HCT116 (cell line): ENCODE measurements around the gene YEATS4. TPM values are rescaled to one million over a fixed set of nuclear protein-coding genes. Genes with fewer than 3 reads are reported as not detected.

Source experiments
- ATAC-seq: fragments of 200-7000 bp; cut with Tn5 transposase; 2 replicates; pipeline ENCODE4 v1.9.1; 2020; ENCODE audit warnings: mild to moderate bottlenecking, moderate library complexity
- BruUV-seq: library from RNA; stranded (reverse); fragments of 400-500 nt; replicated peaks from 2 replicates; lab custom pipeline; 2021; lab: Mats Ljungman, UMichigan
- CTCF ChIA-PET: fragments of 300-600 bp; sonication (Branson Sonifier 250); formaldehyde crosslinking; loops from one replicate; lab custom pipeline; 2021; ENCODE audit warnings: antibody characterized with exemption; lab: Charles Lee
- POLR2A ChIA-PET: fragments of 300-600, 350-600 bp; sonication (Branson Sonifier 250); formaldehyde crosslinking; loops from one replicate; lab custom pipeline; 2021; ENCODE audit warnings: antibody characterized with exemption; lab: Charles Lee
- RAD21 ChIA-PET, 2 experiments: fragments of 300-600 bp; sonication (Branson Sonifier 250); formaldehyde crosslinking; loops; one replicate each; lab custom pipeline; 2023; ENCODE audit warnings: low total read pairs in 2 of 2; ENCODE audit not compliant: uncharacterized antibody in 2 of 2, unreplicated experiment in 2 of 2, low non-redundant PET in 1 of 2; lab: Charles Lee
- DNase-seq: peaks from one replicate; pipeline ENCODE4 v3.0.0-alpha.2; 2010; ENCODE audit warnings: low read depth, low spot score
- H2AFZ ChIP-seq: fragments of 200-600 bp; shearing (Covaris generic), sonication (generic); 2 replicates; pipeline ENCODE4 v1.6.1; 2017; ENCODE audit warnings: low read depth, mixed run types, mixed read lengths, antibody characterized with exemption, low read length; ENCODE audit not compliant: poor library complexity, severe bottlenecking
- H3K27ac ChIP-seq: 2 replicates; pipeline ENCODE4 v1.5.1; 2012; ENCODE audit warnings: low read depth, low read length
- H3K27me3 ChIP-seq: fragments of 200-600 bp; sonication (generic); 2 replicates; pipeline ENCODE4 v1.6.1; 2016; ENCODE audit warnings: mixed run types, low read length, mixed read lengths; ENCODE audit not compliant: insufficient read depth
- H3K36me3 ChIP-seq, 2 experiments: fragments of 200-500 bp in 1 of 2; fragments of 200-600 bp in 1 of 2; sonication (Bioruptor generic) in 1 of 2; sonication (generic) in 1 of 2; 2 replicates each; pipeline versions ENCODE4 v1.5.1 to v1.6.1; 2014 to 2016; ENCODE audit warnings: low read length in 2 of 2, inconsistent platforms in 1 of 2, mixed read lengths in 1 of 2, mixed run types in 1 of 2; ENCODE audit not compliant: insufficient read depth in 2 of 2, control insufficient read depth in 1 of 2
- H3K4me1 ChIP-seq, 2 experiments: fragments of 200-600 bp in 1 of 2; sonication (generic) in 1 of 2; 2 replicates each; pipeline versions ENCODE4 v1.5.1 to v1.6.1; 2012 to 2017; ENCODE audit warnings: low read length in 2 of 2, inconsistent platforms in 1 of 2, mild to moderate bottlenecking in 1 of 2, mixed read lengths in 1 of 2, mixed run types in 1 of 2, moderate library complexity in 1 of 2; ENCODE audit not compliant: insufficient read depth in 2 of 2, control insufficient read depth in 1 of 2
- H3K4me2 ChIP-seq: fragments of 200-600 bp; sonication (generic); 2 replicates; pipeline ENCODE4 v1.6.1; 2017; ENCODE audit warnings: mixed run types, low read length, mixed read lengths
- H3K4me3 ChIP-seq, 2 experiments: fragments of 200-600 bp in 1 of 2; sonication (generic) in 1 of 2; replicated peaks in 1 of 2; 2 replicates each; pipeline ENCODE4 v1.5.1; 2011 to 2016; ENCODE audit warnings: low read length in 2 of 2, control low read depth in 1 of 2, low read depth in 1 of 2, mild to moderate bottlenecking in 1 of 2, mixed read lengths in 1 of 2, mixed run types in 1 of 2
- H3K79me2 ChIP-seq: fragments of 200-600 bp; sonication (generic); 2 replicates; pipeline ENCODE4 v1.6.1; 2017; ENCODE audit warnings: mild to moderate bottlenecking, mixed run types, low read length, moderate library complexity, mixed read lengths; ENCODE audit not compliant: insufficient read depth
- H3K9ac ChIP-seq: fragments of 200-600 bp; sonication (generic); 2 replicates; pipeline ENCODE4 v1.6.1; 2016; ENCODE audit warnings: low read length, mixed read lengths
- H3K9me2 ChIP-seq: fragments of 200-600 bp; sonication (generic), shearing (Covaris generic); 2 replicates; pipeline ENCODE4 v1.6.1; 2017; ENCODE audit warnings: mixed run types, mild to moderate bottlenecking, moderate library complexity; ENCODE audit not compliant: insufficient read depth
- H3K9me3 ChIP-seq, 2 experiments: fragments of 200-500 bp in 1 of 2; fragments of 200-600 bp in 1 of 2; sonication (Bioruptor generic) in 1 of 2; sonication (generic) in 1 of 2; 2 replicates each; pipeline ENCODE4 v1.6.1; 2014 to 2017; ENCODE audit warnings: low read length in 2 of 2, mixed read lengths in 2 of 2, inconsistent platforms in 1 of 2, low read depth in 1 of 2, mild to moderate bottlenecking in 1 of 2, mixed run types in 1 of 2, moderate library complexity in 1 of 2; ENCODE audit not compliant: control insufficient read depth in 1 of 2, insufficient read depth in 1 of 2
- H4K20me1 ChIP-seq: fragments of 200-600 bp; sonication (generic), shearing (Covaris generic); 2 replicates; pipeline ENCODE4 v1.6.1; 2017; ENCODE audit warnings: mixed run types, mild to moderate bottlenecking, moderate library complexity; ENCODE audit not compliant: insufficient read depth
- EGR1 ChIP-seq: IDR thresholded peaks from 2 replicates; pipeline ENCODE4 v1.6.1; 2012; ENCODE audit warnings: low read depth
- ELF1 ChIP-seq: IDR thresholded peaks from 2 replicates; pipeline ENCODE4 v1.6.1; 2012; ENCODE audit warnings: low read depth, borderline replicate concordance
- EZH2phosphoT487 ChIP-seq: fragments of 200-600 bp; IDR thresholded peaks from 2 replicates; pipeline ENCODE4 v1.6.1; 2018; ENCODE audit warnings: antibody characterized with exemption, borderline replicate concordance
- JUND ChIP-seq: IDR thresholded peaks from 2 replicates; pipeline ENCODE4 v1.6.1; 2012
- SP1 ChIP-seq: IDR thresholded peaks from 2 replicates; pipeline ENCODE4 v1.6.1; 2012; ENCODE audit warnings: low read depth
- ZFX ChIP-seq: fragments of 450-650 bp; IDR thresholded peaks from 2 replicates; pipeline ENCODE4 v1.6.1; 2017
- intact Hi-C: fragments of 100-400 bp; cut with micrococcal nuclease; formaldehyde crosslinking; loops from 2 replicates; pipeline ENCODE4 v1.10.0; 2022
- total RNA-seq: library from RNA; stranded (reverse); gene quantifications from one replicate; pipeline ENCODE4 v1.2.1, GENCODE V29; 2021; ENCODE audit not compliant: unreplicated experiment
- TF ChIP-seq, protein P1 (sequence below): IDR thresholded peaks from 2 replicates; pipeline ENCODE4 v1.6.1; 2012
- TF ChIP-seq, protein P2 (sequence below), 3 experiments: fragments of 200-600 bp in 1 of 3; sonication (generic) in 1 of 3; IDR thresholded peaks in 2 of 3; conservative IDR thresholded peaks in 1 of 3; 2 replicates each; pipeline ENCODE4 v1.5.1; 2012 to 2017; ENCODE audit warnings: low read depth in 2 of 3, low read length in 2 of 3, antibody characterized with exemption in 1 of 3, borderline replicate concordance in 1 of 3, control low read depth in 1 of 3, mild to moderate bottlenecking in 1 of 3, mixed read lengths in 1 of 3, mixed run types in 1 of 3, moderate library complexity in 1 of 3; ENCODE audit not compliant: insufficient read depth in 1 of 3
- TF ChIP-seq, protein P3 (sequence below): IDR thresholded peaks from 2 replicates; pipeline ENCODE4 v1.6.1; 2011; ENCODE audit warnings: mild to moderate bottlenecking, low read length, moderate library complexity; ENCODE audit not compliant: insufficient replicate concordance; ENCODE audit errors: extremely low read depth

Gene YEATS4
- total RNA-seq, 1 experiment from 2014 or later: 32.0 TPM

DNA sequence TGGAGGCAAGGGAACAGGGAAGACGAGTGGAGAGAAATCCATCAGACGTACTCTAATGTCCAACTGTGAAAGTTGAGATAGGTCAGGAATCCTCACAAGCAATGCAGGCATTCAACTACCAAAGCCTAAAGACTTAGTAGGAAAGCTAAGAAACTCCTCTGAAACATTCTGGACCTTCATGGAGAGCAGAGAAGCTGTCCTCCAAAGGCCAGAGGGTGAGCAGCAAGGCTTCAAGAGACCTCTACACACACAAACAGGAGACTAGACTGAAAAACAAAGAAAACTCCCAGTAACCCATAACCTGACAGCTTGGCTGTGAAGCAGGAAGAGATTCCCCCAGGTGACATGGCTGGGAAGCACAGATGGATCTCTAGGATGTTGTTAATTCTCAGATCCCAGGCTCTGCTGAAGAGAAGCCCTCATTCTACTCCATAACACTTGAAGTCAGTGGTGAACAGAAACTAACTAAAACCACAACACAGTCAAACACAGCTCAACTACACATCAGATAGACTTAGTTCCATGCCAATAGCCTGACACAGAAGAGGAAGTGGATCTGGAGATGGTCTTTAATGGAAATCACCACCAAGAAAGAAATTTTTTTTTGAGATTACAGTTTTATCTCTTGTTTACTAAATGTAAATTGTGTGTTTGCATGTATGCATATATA is 34.6 kb upstream of the YEATS4 start:
- ChIA-PET CTCF (no interaction called here), POLR2A (interaction anchor here (0.7 kb wide), 1 partner anchor 14 kb away, joined by 3 read pairs; no protein-coding TSS in a partner anchor)
- Histone ChIP-seq H3K4me2 (no peak overlapping the region), H4K20me1 (no peaks in the 10 kb centered on the region), H3K4me1 (no peaks in the 10 kb centered on the region), H3K9ac (no peak overlapping the region)
- BruUV-seq: no TSS peak
- TF ChIP-seq, protein P1, sequence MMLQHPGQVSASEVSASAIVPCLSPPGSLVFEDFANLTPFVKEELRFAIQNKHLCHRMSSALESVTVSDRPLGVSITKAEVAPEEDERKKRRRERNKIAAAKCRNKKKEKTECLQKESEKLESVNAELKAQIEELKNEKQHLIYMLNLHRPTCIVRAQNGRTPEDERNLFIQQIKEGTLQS: no peak
- TF ChIP-seq, protein P2, sequence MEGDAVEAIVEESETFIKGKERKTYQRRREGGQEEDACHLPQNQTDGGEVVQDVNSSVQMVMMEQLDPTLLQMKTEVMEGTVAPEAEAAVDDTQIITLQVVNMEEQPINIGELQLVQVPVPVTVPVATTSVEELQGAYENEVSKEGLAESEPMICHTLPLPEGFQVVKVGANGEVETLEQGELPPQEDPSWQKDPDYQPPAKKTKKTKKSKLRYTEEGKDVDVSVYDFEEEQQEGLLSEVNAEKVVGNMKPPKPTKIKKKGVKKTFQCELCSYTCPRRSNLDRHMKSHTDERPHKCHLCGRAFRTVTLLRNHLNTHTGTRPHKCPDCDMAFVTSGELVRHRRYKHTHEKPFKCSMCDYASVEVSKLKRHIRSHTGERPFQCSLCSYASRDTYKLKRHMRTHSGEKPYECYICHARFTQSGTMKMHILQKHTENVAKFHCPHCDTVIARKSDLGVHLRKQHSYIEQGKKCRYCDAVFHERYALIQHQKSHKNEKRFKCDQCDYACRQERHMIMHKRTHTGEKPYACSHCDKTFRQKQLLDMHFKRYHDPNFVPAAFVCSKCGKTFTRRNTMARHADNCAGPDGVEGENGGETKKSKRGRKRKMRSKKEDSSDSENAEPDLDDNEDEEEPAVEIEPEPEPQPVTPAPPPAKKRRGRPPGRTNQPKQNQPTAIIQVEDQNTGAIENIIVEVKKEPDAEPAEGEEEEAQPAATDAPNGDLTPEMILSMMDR (IDR thresholded peaks at IDR 0.05 in 2 of 3, conservative IDR thresholded peaks at IDR 0.05 in 1 of 3; ENCODE audit: borderline replicate concordance in 1 of 3, insufficient read depth in 1 of 3, low read depth in 2 of 3, low read length in 2 of 3): no peak
- TF ChIP-seq SP1 (no peak), EZH2phosphoT487 (no peak), JUND (no peak), ELF1 (no peak), ZFX (no peak), EGR1 (no peak)
- TF ChIP-seq, protein P3, sequence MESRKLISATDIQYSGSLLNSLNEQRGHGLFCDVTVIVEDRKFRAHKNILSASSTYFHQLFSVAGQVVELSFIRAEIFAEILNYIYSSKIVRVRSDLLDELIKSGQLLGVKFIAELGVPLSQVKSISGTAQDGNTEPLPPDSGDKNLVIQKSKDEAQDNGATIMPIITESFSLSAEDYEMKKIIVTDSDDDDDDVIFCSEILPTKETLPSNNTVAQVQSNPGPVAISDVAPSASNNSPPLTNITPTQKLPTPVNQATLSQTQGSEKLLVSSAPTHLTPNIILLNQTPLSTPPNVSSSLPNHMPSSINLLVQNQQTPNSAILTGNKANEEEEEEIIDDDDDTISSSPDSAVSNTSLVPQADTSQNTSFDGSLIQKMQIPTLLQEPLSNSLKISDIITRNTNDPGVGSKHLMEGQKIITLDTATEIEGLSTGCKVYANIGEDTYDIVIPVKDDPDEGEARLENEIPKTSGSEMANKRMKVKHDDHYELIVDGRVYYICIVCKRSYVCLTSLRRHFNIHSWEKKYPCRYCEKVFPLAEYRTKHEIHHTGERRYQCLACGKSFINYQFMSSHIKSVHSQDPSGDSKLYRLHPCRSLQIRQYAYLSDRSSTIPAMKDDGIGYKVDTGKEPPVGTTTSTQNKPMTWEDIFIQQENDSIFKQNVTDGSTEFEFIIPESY: no peak
- TF ChIP-seq, all 23 proteins: peak for 0
- no peaks in the 10 kb centered on the region for H3K79me2 ChIP-seq
- intact Hi-C loops: no loop called here
- H3K9me2 ChIP-seq: no peaks in the 10 kb centered on the region
- peaks cover 11% of the 10 kb centered on the region; the same call in 1 of the 2 replicates for H3K27me3 ChIP-seq
- ATAC-seq (no peak), DNase-seq (no peak)
- RAD21 ChIA-PET: no interaction called here
- no peaks in the 10 kb centered on the region for H3K9me3 ChIP-seq
- no peak overlapping the region for H3K27ac ChIP-seq
- H3K36me3 ChIP-seq: no peaks in the 10 kb centered on the region
- no peak overlapping the region for H3K4me3 ChIP-seq
- H2AFZ ChIP-seq: no peak overlapping the region
